Testis (tissue), 3 donors: ENCODE results near the gene MYH9. TPM values are rescaled to one million over a fixed set of nuclear protein-coding genes. Genes with fewer than 3 reads are reported as not detected.
"Not testable (repeated sequence)": the region's sequence is repeated elsewhere in the genome, so short reads cannot be mapped to it uniquely, and the experiment has no call there.

Source experiments
- DNase-seq: peaks from one replicate; pipeline ENCODE4 v3.0.0-alpha.2; 2019
- H3K27ac ChIP-seq, 2 donors: fragments of 200-600 bp; sonication (generic); one replicate each; pipeline ENCODE4 v1.5.1; 2019
- H3K27me3 ChIP-seq: fragments of 200-600 bp; sonication (generic); one replicate; pipeline ENCODE4 v1.5.1; 2019
- H3K36me3 ChIP-seq: fragments of 200-600 bp; sonication (generic); one replicate; pipeline ENCODE4 v1.5.1; 2017; ENCODE audit warnings: low read depth; ENCODE audit errors: missing control alignments
- H3K4me1 ChIP-seq: fragments of 200-600 bp; sonication (generic); one replicate; pipeline ENCODE4 v1.5.1; 2019
- H3K4me3 ChIP-seq, 2 donors: fragments of 200-600 bp; sonication (generic); one replicate each; pipeline ENCODE4 v1.5.1; 2017 to 2019
- H3K9me3 ChIP-seq: fragments of 200-600 bp; sonication (generic); one replicate; pipeline ENCODE4 v1.5.1; 2017
- POLR2A ChIP-seq: fragments of 450-650 bp; IDR thresholded peaks from one replicate; pipeline ENCODE4 v1.6.1; 2017; ENCODE audit warnings: antibody characterized with exemption, mild to moderate bottlenecking, moderate library complexity
- WGBS, 2 donors: methylation state at CpG; one replicate each; pipeline ENCODE4 v1.1.5; 2018; 5-methylcytosine and 5-hydroxymethylcytosine counted together
- intact Hi-C: fragments of 100-400 bp; cut with DNase I; formaldehyde crosslinking; loops from one replicate; pipeline ENCODE4 v1.15.1; 2023; ENCODE audit warnings: low total_unique reads
- polyA plus RNA-seq: library from polyadenylated mRNA; stranded (reverse); fragments of 350-450 nt; fragmentation: Illumina TruSeq; extraction: RNeasy Lipid Tissue Mini Kit (QIAGEN cat#74804); gene quantifications from one replicate; pipeline ENCODE4 v1.2.3, GENCODE V29; 2014; ENCODE audit warnings: low read depth, low replicate concordance; ENCODE audit not compliant: insufficient read depth
- total RNA-seq, 2 donors: library from RNA; depleted of rRNA; stranded (reverse); fragments of >200 nt; gene quantifications; one replicate each; pipeline ENCODE4 v1.2.3, GENCODE V29; 2016
- TF ChIP-seq, protein P1 (sequence below), 3 experiments: fragments of 450-650 bp in 2 of 3; fragments of 200-600 bp in 1 of 3; sonication (generic) in 1 of 3; IDR thresholded peaks; one replicate each; pipeline ENCODE4 v1.5.1; 2016 to 2019; ENCODE audit warnings: antibody characterized with exemption in 3 of 3, mild to moderate bottlenecking in 2 of 3, moderate library complexity in 1 of 3

MYH9 gene
- total and polyA plus RNA-seq, 3 donors from 2014 or later, result 129 to 146 (median 141) TPM

DNA sequence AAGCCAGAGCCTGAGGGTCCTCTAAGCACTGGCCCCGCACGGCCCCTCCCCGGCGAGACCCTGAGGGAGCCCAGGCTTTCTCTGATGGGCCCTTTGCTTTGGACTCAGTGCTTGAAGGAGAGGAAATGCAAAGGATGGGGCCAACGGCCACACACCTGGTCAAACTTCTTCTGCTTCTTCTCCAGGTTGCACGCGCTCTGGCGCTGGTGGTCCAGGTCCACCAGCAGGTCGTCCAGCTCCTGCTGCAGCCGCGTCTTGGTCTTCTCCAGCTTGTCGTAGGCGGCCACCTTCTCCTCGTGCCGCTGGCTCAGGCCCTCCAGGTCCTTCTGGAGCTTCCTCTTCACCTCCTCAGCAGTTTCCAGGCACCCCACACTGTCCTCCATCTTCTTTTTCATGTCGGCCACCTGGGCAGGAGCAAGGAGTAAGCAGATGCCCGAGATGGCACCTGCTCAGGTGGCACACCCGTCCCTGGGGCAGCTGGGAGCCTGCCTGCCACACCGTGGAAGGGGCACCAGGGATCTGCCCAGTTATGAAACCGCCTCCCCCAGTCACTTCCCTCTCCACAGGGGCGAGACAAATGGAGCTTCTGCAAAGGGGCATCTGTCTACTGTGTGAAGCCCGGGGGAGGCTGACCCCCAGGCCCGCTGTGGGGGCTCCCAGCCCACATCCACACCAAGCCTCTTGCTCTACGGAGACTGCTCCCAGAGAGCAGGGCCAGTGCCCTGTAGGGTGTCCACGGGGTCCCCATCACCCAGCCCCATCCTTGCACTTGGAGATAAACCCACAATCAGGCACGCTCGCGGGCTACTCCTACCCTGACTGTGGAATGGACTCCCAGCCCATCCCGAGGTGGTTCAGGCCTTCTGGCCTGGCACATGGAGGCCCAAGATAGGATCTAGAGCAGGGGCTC is 95.7 kb downstream of the MYH9 start:
- WGBS, 2 donors, result 89 to 93% methylated on average over 25 to 29 of the region's 29 CpGs

DNA sequence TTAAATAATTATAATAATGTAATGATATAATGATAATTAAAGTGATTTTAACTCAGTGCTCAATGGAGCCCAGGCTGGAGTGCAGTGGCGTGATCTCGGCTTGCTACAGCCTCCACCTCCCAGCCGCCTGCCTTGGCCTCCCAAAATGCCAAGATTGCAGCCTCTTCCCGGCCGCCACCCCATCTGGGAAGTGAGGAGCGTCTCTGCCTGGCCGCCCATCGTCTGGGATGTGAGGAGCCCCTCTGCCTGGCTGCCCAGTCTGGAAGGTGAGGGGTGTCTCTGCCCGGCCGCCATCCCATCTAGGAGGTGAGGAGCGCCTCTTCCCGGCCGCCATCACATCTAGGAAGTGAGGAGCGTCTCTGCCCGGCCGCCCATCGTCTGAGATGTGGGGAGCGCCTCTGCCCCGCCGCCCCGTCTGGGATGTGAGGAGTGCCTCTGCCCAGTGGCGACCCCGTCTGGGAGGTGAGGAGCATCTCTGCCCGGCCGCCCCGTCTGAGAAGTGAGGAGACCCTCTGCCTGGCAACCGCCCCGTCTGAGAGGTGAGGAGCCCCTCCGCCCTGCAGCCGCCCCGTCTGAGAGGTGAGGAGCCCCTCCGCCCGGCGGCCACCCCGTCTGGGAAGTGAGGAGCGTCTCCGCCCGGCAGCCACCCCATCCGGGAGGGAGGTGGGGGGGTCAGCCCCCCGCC is 97.2 kb downstream of the MYH9 start:
- H3K36me3 ChIP-seq, intact Hi-C loops, DNase-seq, H3K9me3 ChIP-seq, H3K27me3 ChIP-seq, H3K27ac ChIP-seq, H3K4me3 ChIP-seq: not testable (repeated sequence)
- WGBS, 2 donors, result 91% methylated on average over 20 of the region's 40 CpGs; no CpG with 5 or more reads in 1 of the 2 donors
- peaks cover 12% of the 10 kb centered on the region for H3K4me1 ChIP-seq

More for the DNA sequence above, 95.7 kb downstream of the MYH9 start:
- Histone ChIP-seq H3K9me3 (no peaks in the 10 kb centered on the region), H3K4me3 (no peak overlapping the region), H3K4me1 (no peaks in the 10 kb centered on the region), H3K27me3 (no peaks in the 10 kb centered on the region), H3K36me3 (no peaks in the 10 kb centered on the region), H3K27ac (no peak overlapping the region)
- intact Hi-C loops, result no loop called here
- TF ChIP-seq, protein P1, sequence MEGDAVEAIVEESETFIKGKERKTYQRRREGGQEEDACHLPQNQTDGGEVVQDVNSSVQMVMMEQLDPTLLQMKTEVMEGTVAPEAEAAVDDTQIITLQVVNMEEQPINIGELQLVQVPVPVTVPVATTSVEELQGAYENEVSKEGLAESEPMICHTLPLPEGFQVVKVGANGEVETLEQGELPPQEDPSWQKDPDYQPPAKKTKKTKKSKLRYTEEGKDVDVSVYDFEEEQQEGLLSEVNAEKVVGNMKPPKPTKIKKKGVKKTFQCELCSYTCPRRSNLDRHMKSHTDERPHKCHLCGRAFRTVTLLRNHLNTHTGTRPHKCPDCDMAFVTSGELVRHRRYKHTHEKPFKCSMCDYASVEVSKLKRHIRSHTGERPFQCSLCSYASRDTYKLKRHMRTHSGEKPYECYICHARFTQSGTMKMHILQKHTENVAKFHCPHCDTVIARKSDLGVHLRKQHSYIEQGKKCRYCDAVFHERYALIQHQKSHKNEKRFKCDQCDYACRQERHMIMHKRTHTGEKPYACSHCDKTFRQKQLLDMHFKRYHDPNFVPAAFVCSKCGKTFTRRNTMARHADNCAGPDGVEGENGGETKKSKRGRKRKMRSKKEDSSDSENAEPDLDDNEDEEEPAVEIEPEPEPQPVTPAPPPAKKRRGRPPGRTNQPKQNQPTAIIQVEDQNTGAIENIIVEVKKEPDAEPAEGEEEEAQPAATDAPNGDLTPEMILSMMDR (IDR thresholded peaks at IDR 0.05), result no peak
- no peak for TF ChIP-seq POLR2A
- no peak for DNase-seq

GRCh38 chr22:36289948-36290371 is 97.8 kb downstream of the MYH9 start:
- intact Hi-C loops, result loop anchor here (10.0 kb wide), 1 partner anchor 95 kb away; no protein-coding TSS in a partner anchor
- H3K9me3 ChIP-seq, H3K36me3 ChIP-seq, H3K4me3 ChIP-seq, H3K27me3 ChIP-seq, DNase-seq, H3K27ac ChIP-seq: not testable (repeated sequence)
- 90 to 92% methylated on average over 11 of the region's 11 CpGs for WGBS, 2 donors
- peaks cover 18% of the 10 kb centered on the region for H3K4me1 ChIP-seq

DNA sequence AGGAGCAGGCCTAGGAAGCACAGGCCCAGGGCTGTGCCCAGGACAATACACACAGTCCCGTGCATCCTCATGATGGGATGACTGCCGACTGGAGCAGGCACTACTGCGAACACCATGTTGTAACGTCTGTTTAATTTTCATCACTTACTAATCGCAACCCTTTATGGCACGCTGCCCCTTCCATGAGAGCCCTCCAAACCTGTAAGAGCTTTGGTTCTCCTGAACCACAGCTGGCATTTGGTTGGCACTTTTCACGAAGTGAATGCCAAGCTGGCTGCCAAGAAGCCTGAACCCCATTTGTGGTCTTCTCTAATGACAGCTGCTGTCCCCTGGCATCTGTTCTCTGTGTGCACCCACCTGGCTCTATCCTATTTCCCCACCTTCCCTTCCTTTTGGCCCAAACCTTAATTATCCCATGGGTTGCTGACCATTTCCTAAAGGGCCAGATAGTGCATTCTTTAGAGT is 98.3 kb downstream of the MYH9 start:
- Histone ChIP-seq H3K27ac (no peak overlapping the region), H3K9me3 (no peaks in the 10 kb centered on the region), H3K4me3 (no peak overlapping the region), H3K27me3 (no peaks in the 10 kb centered on the region), H3K36me3 (no peaks in the 10 kb centered on the region), H3K4me1 (peaks cover 21% of the 10 kb centered on the region)
- TF ChIP-seq POLR2A, result no peak
- WGBS, 2 donors, result 86 to 87% methylated on average over 6 to 7 of the region's 7 CpGs
- intact Hi-C loops, result loop anchor here (10.0 kb wide), 1 partner anchor 95 kb away; no protein-coding TSS in a partner anchor
- no peak for DNase-seq

- WGBS, 2 donors, result 91 to 93% methylated on average over 32 to 33 of the region's 33 CpGs
- Histone ChIP-seq H3K36me3 (no peaks in the 10 kb centered on the region), H3K4me3 (no peak overlapping the region), H3K4me1 (peaks cover 21% of the 10 kb centered on the region), H3K27ac (no peak overlapping the region), H3K9me3 (no peaks in the 10 kb centered on the region), H3K27me3 (no peaks in the 10 kb centered on the region)
- no peak for DNase-seq
- TF ChIP-seq, protein P1 (IDR thresholded peaks at IDR 0.05), result no peak
- TF ChIP-seq POLR2A, result no peak
- intact Hi-C loops, result loop anchor here (10.0 kb wide), 1 partner anchor 94 kb away; no protein-coding TSS in a partner anchor
These were observed 99.0 kb downstream of the MYH9 start for GRCh38 chr22:36288571-36289405.
